CD4-positive, alpha-beta T cell (primary cell): ENCODE results near the gene SCO2. TPM values are rescaled to one million over a fixed set of nuclear protein-coding genes. Genes with fewer than 3 reads are reported as not detected.

Experiments
- ATAC-seq: fragments of 200-7000 bp; cut with Tn5 transposase; one replicate; pipeline ENCODE4 v1.10.0; 2022; ENCODE audit warnings: mild to moderate bottlenecking; ENCODE audit not compliant: poor library complexity
- CTCF ChIA-PET: fragments of 350-600 bp; sonication (Branson Sonifier 250); formaldehyde crosslinking; loops from one replicate; lab custom pipeline; 2021; ENCODE audit warnings: antibody characterized with exemption, inconsistent platforms; lab: Charles Lee
- POLR2A ChIA-PET: fragments of 350-600 bp; sonication (Branson Sonifier 250); formaldehyde crosslinking; loops from one replicate; lab custom pipeline; 2021; ENCODE audit warnings: antibody characterized with exemption, inconsistent platforms; lab: Charles Lee
- DNase-seq, 14 experiments: peaks; one replicate each; pipeline ENCODE4 v3.0.0-alpha.2; 2013 to 2020; ENCODE audit warnings: mixed read lengths in 2 of 14
- H3K27ac ChIP-seq, 2 donors: one replicate each; pipeline versions ENCODE4 v1.5.1 to v1.7.0; 2013; ENCODE audit warnings: low read length in 2 of 2, low read depth in 1 of 2, mild to moderate bottlenecking in 1 of 2
- H3K27me3 ChIP-seq, 2 experiments: 1 replicate in 1 of 2; 2 replicates in 1 of 2; pipeline versions ENCODE4 v1.6.1 to v1.7.0; 2013; ENCODE audit warnings: low read length in 2 of 2, control low read depth in 1 of 2, mild to moderate bottlenecking in 1 of 2, moderate library complexity in 1 of 2; ENCODE audit not compliant: insufficient read depth in 2 of 2, control insufficient read depth in 1 of 2
- H3K36me3 ChIP-seq: one replicate; pipeline ENCODE4 v1.6.1; 2013; ENCODE audit warnings: low read length, control low read depth; ENCODE audit not compliant: insufficient read depth
- H3K4me1 ChIP-seq: one replicate; pipeline ENCODE4 v1.6.1; 2013; ENCODE audit warnings: low read length, control low read depth; ENCODE audit not compliant: insufficient read depth
- H3K4me3 ChIP-seq: one replicate; pipeline ENCODE4 v1.5.1; 2013; ENCODE audit warnings: mild to moderate bottlenecking, low read length, moderate library complexity
- H3K9me3 ChIP-seq, 2 experiments: 1 replicate in 1 of 2; 2 replicates in 1 of 2; pipeline versions ENCODE4 v1.6.1 to v1.7.0; 2013; ENCODE audit warnings: low read length in 2 of 2, mild to moderate bottlenecking in 2 of 2, control low read depth in 1 of 2, moderate library complexity in 1 of 2; ENCODE audit not compliant: control insufficient read depth in 1 of 2, insufficient read depth in 1 of 2
- H3K27ac Mint-ChIP-seq: one replicate; pipeline ENCODE4 v1.8.0; 2020; ENCODE audit warnings: mixed read lengths
- H3K27me3 Mint-ChIP-seq: one replicate; pipeline ENCODE4 v1.8.0; 2021; ENCODE audit warnings: mixed read lengths
- H3K36me3 Mint-ChIP-seq: one replicate; pipeline ENCODE4 v1.8.0; 2021; ENCODE audit warnings: low read depth, mixed read lengths
- H3K4me1 Mint-ChIP-seq: one replicate; pipeline ENCODE4 v1.8.0; 2021; ENCODE audit warnings: low read depth, mixed read lengths
- H3K4me3 Mint-ChIP-seq: one replicate; pipeline ENCODE4 v1.8.0; 2020; ENCODE audit warnings: mild to moderate bottlenecking, mixed read lengths
- H3K9me3 Mint-ChIP-seq: one replicate; pipeline ENCODE4 v1.8.0; 2020; ENCODE audit warnings: mixed read lengths
- intact Hi-C, 2 experiments: fragments of 100-400 bp; cut with DNase I in 1 of 2; cut with micrococcal nuclease in 1 of 2; formaldehyde crosslinking; loops; one replicate each; pipeline versions ENCODE4 v1.15.1 to v1.9.0; 2023 to 2025; cut with DNase I, micrococcal nuclease
- total RNA-seq, 174 experiments: library from RNA in 2 of 174; stranded (reverse) in 2 of 174; gene quantifications; one replicate each; pipeline ENCODE4 v1.2.3 and lab custom pipeline; 2021 to 2026
- TF ChIP-seq, protein P1 (sequence below): fragments of 200-600 bp; IDR thresholded peaks from one replicate; pipeline ENCODE4 v1.8.0; 2022; ENCODE audit warnings: antibody characterized with exemption, mild to moderate bottlenecking

Gene SCO2
- total RNA-seq, 2 experiments from 2014 or later: 0.61 to 5.6 TPM

GRCh38 chr22:50516068-50516467 is 9.3 kb downstream of the SCO2 start:
- intact Hi-C loops: no loop called here
- peaks cover 2% of the 10 kb centered on the region for H3K4me1 ChIP-seq

GRCh38 chr22:50513175-50513574 is 12.2 kb downstream of the SCO2 start:
- peaks cover 42% of the 10 kb centered on the region for H3K36me3 Mint-ChIP-seq
- intact Hi-C loops: no loop called here
- H3K27me3 Mint-ChIP-seq: no peaks in the 10 kb centered on the region
- DNase-seq: no peak
- ChIA-PET CTCF (no interaction called here), POLR2A (interaction anchor here (1.2 to 2.1 kb wide), 3 partner anchors 12 to 108 kb away, joined by 3 to 7 read pairs (median 5); partner anchors contain the start of gene SCO2)
- no peaks in the 10 kb centered on the region for H3K9me3 Mint-ChIP-seq
- ATAC-seq: no peak
- no peak overlapping the region for H3K27ac ChIP-seq
- TF ChIP-seq, protein P1, sequence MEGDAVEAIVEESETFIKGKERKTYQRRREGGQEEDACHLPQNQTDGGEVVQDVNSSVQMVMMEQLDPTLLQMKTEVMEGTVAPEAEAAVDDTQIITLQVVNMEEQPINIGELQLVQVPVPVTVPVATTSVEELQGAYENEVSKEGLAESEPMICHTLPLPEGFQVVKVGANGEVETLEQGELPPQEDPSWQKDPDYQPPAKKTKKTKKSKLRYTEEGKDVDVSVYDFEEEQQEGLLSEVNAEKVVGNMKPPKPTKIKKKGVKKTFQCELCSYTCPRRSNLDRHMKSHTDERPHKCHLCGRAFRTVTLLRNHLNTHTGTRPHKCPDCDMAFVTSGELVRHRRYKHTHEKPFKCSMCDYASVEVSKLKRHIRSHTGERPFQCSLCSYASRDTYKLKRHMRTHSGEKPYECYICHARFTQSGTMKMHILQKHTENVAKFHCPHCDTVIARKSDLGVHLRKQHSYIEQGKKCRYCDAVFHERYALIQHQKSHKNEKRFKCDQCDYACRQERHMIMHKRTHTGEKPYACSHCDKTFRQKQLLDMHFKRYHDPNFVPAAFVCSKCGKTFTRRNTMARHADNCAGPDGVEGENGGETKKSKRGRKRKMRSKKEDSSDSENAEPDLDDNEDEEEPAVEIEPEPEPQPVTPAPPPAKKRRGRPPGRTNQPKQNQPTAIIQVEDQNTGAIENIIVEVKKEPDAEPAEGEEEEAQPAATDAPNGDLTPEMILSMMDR: no peak
- H3K9me3 ChIP-seq: no peaks in the 10 kb centered on the region
- no peak overlapping the region for H3K4me3 Mint-ChIP-seq
- no peak overlapping the region for H3K4me3 ChIP-seq
- H3K36me3 ChIP-seq: peaks cover 34% of the 10 kb centered on the region
- H3K4me1 ChIP-seq: peaks cover 11% of the 10 kb centered on the region
- peaks cover 21% of the 10 kb centered on the region for H3K4me1 Mint-ChIP-seq
- H3K27ac Mint-ChIP-seq: no peak overlapping the region
- no peaks in the 10 kb centered on the region for H3K27me3 ChIP-seq

More at GRCh38 chr22:50516068-50516467, 9.3 kb downstream of the SCO2 start:
- no peaks in the 10 kb centered on the region for H3K9me3 ChIP-seq
- H3K4me3 Mint-ChIP-seq: no peak overlapping the region
- no peak overlapping the region for H3K4me3 ChIP-seq
- H3K36me3 ChIP-seq: peaks cover 52% of the 10 kb centered on the region
- POLR2A ChIA-PET: interaction anchor here (0.8 kb wide), 1 partner anchor 10 kb away, joined by 3 read pairs; no protein-coding TSS in a partner anchor
- H3K27me3 Mint-ChIP-seq: no peaks in the 10 kb centered on the region
- H3K27ac ChIP-seq: no peak overlapping the region
- H3K27ac Mint-ChIP-seq: no peak overlapping the region
- no peaks in the 10 kb centered on the region for H3K9me3 Mint-ChIP-seq
- no peak for ATAC-seq
- H3K36me3 Mint-ChIP-seq: peaks cover 65% of the 10 kb centered on the region
- H3K27me3 ChIP-seq: no peaks in the 10 kb centered on the region
- CTCF ChIA-PET: no interaction called here
- peaks cover 7% of the 10 kb centered on the region for H3K4me1 Mint-ChIP-seq
- TF ChIP-seq, protein P1: no peak
- no peak for DNase-seq

DNA sequence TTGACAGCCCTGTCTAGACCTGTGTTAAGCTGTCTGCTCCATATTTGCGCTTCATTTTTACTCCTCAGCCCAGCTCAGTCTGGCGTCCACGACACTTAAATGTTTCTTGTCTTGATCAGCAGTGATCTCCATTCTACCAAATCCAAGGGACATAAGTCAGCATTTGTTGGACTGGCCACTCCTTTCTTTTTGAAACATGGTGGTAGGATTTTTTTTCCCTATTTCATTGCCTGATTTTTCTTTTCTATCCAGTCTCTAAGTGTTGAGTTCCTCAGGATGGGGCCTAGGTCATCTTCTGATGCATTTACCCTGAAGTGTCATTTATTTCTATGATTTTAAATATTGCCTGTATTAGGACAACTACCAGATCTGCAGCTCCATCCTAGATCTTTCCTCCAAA is 16.5 kb downstream of the SCO2 start:
- Mint-ChIP-seq H3K27ac (peak overlapping the region; percentile 95), H3K36me3 (peaks cover 20% of the 10 kb centered on the region), H3K4me3 (peak overlapping the region; percentile 88), H3K9me3 (no peaks in the 10 kb centered on the region), H3K4me1 (peaks cover 21% of the 10 kb centered on the region), H3K27me3 (no peaks in the 10 kb centered on the region)
- peak in 1 of 14 experiments; percentile 40 for DNase-seq
- H3K27ac ChIP-seq: peak overlapping the region; percentile 83 to 85
- intact Hi-C loops: loop anchor here (1.0 to 10.0 kb wide), 8 partner anchors 16 to 264 kb away; partner anchors contain the start of genes SCO2 (in 2 of the 2), CHKB (in 1 of the 2), PPP6R2 (in 1 of the 2) and TUBGCP6 (in 1 of the 2)
- no peaks in the 10 kb centered on the region for H3K9me3 ChIP-seq
- peak overlapping the region; percentile 73 for H3K4me3 ChIP-seq
- ChIA-PET POLR2A (interaction anchor here (0.7 to 4.9 kb wide), 16 partner anchors 8 to 263 kb away, joined by 3 to 250 read pairs (median 10); partner anchors contain the start of genes ARSA, CHKB, KLHDC7B and SCO2), CTCF (interaction anchor here (2.0 to 3.6 kb wide), 5 partner anchors 11 to 112 kb away, joined by 5 to 42 read pairs (median 11); partner anchors contain the start of genes SCO2 and SYCE3)
- ATAC-seq: no peak
- H3K36me3 ChIP-seq: peaks cover 28% of the 10 kb centered on the region
- TF ChIP-seq, protein P1: no peak
- H3K4me1 ChIP-seq: peaks cover 38% of the 10 kb centered on the region
- no peaks in the 10 kb centered on the region for H3K27me3 ChIP-seq
